ENCODE results near the gene UBE2U. TPM values are rescaled to one million over a fixed set of nuclear protein-coding genes. Genes with fewer than 3 reads are reported as not detected.
"Not testable (repeated sequence)": the region's sequence is repeated elsewhere in the genome, so short reads cannot be mapped to it uniquely, and the experiment has no call there.

The UBE2U gene
- total RNA-seq, 1 donor from 2014 or later: not detected

- DNase-seq: no peak
These were observed 36.8 kb downstream of the UBE2U start for GRCh38 chr1:64240206-64240605.

DNA sequence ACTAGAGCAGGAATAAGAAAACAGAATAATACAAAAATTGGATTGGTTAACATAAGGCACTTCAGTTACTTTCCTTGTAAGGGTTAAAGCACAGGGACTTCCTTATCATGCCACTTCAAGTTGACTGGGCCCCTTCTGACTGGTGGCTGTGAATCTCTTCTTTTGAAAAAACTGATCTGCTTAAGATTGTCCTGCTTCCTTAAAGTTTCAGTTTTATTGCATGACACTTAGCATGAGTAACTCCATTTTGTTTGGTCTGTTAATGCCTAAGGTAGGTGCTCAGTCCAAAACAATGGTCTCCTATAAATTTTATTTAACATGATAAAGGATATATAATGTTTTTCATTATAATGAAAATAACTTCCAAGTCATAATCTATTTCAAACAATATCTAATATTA is 37.6 kb downstream of the UBE2U start:
- DNase-seq: no peak

- peak; percentile 58 for DNase-seq
These were observed 39.7 kb downstream of the UBE2U start for GRCh38 chr1:64242895-64243756.

DNA sequence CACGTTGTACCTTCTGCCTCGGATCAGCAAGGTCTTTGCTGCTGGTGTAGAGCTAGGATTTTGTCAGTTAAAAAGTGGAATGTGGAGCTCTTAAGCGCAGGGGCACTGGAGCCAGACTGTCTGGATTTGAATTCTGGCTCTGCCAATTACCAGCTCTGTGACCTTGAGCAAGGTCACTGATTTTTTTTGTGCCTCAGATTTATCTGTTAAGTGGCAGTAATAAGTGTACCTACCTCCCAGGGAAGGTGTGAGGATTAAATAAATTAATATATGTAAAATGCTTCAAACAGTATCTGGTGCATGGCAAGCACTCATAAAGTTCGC is 40.3 kb downstream of the UBE2U start:
- DNase-seq: no peak

- no peak for DNase-seq
These were observed 42.1 kb downstream of the UBE2U start for GRCh38 chr1:64245495-64245894.

- peak; percentile 68 for DNase-seq
These were observed 43.0 kb downstream of the UBE2U start for GRCh38 chr1:64246294-64246917.

DNA sequence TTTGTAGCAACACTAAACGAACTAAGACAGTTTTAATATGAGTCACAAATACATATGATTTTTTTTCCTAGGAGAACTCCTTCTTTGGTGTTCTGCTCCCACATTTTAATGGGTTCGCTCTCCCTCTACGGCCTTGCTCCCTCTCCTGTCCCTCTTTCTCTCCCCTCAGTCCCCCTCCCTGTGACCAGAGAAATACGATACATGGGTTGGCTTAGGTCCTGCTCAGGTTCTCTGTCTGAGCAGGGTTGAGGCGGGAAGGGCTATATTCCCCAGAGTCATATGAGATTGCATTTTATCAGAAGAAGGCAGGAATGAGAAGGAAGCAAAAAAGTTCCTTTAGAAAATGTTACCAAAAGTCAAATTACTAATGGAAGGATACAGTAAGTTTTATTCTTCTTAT is 44.6 kb downstream of the UBE2U start:
- peak; percentile 19 for DNase-seq

DNA sequence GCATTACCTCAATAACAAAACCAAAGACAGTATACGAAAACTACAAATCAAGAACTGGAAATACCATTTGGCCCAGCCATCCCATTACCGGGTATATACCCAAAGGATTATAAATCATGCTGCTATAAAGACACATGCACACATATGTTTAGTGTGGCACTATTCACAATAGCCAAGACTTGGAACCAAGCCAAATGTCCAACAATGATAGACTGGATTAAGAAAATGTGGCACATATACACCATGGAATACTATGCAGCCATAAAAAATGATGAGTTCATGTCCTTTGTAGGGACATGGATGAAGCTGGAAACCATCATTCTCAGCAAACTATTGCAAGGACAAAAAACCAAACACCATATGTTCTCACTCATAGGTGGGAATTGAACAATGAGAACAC is 47.0 kb downstream of the UBE2U start:
- not testable (repeated sequence) for DNase-seq

DNA sequence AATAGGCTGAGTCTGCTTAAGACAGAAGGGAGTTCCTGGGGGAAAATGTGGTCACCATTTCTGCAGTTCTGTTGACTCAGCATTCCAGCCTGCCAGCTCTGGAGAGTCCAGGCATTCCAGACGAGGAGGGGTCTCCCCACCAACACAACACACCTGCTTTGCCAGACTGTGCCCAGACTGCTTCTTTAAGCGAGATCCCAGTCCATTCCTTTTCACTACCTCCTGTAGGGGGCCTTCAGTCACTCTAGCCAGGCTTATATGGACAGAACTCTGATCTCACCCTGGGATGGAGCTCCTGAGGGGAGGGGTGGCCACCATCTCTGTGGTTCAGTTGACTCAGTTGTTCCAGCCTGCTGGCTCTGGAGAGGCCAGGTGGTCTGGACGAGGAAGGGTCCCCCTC is 48.5 kb downstream of the UBE2U start:
- DNase-seq: no peak

- DNase-seq: not testable (repeated sequence)
These were observed 53.8 kb downstream of the UBE2U start for GRCh38 chr1:64257233-64257632.

- DNase-seq: not testable (repeated sequence)
These were observed 55.0 kb downstream of the UBE2U start for GRCh38 chr1:64258444-64258843.

GRCh38 chr1:64263335-64263734 is 59.9 kb downstream of the UBE2U start:
- no peak for DNase-seq

GRCh38 chr1:64263856-64264255 is 60.4 kb downstream of the UBE2U start:
- DNase-seq: no peak

- DNase-seq: no peak
These were observed 61.7 kb downstream of the UBE2U start for GRCh38 chr1:64265141-64265540.

DNA sequence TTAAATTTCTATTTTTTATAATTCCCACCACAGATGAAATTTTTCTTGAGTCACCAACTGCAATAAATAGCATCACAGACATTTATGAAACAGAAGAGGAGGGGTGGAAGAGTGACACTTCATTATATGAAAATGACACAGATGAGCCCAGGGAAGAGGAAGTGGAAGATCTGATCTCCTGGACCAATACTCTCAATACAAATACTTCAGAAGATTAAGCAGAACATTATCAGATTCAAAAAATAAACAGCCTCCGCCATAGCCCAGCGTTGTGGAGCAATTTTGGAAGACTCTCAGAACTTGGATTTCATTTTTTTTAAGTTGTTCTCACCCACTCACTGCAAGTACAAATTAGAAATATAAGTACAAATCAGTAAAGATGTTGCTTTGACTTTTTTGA is 63.6 kb downstream of the UBE2U start:
- no peak for DNase-seq

GRCh38 chr1:64268653-64269557 is 65.5 kb downstream of the UBE2U start:
- peak; percentile 94 for DNase-seq

DNA sequence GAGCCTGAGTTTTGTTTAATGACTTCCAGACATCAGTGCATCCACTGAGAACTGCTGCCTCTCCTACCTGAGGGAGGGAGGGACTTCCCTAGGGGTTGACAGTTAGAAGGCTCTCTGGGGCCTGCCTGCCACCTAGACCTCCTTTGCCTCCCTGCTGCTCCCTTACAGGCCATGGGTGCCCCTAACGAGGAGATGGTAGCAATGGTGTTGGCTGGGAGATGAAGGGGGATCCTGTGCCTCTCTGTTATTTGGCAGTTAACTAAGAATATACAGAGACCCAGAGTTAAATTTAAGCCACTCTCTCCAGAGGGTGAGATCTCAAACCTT is 66.1 kb downstream of the UBE2U start:
- DNase-seq: no peak

GRCh38 chr1:64280001-64280400 is 76.6 kb downstream of the UBE2U start:
- DNase-seq: no peak

DNA sequence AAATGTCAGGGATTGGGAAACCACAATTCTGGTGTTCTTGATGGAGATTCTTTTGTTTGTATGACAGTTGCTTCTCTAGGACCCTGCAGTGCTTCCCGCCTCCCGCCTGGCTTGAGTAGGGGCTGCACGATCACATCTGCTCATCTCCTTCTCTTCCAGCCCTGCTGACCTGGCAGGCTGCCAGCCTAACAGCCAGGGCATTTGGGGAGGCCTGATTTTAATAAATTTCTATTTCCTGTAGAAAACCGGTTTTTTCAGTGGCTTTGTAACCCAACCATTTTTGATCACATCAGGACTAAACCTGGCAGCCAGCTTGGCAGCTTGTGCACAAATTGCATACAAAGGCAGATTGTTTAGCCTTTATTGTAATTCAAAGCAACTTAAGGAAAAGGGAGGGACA is 78.9 kb downstream of the UBE2U start:
- peak; percentile 80 for DNase-seq

DNA sequence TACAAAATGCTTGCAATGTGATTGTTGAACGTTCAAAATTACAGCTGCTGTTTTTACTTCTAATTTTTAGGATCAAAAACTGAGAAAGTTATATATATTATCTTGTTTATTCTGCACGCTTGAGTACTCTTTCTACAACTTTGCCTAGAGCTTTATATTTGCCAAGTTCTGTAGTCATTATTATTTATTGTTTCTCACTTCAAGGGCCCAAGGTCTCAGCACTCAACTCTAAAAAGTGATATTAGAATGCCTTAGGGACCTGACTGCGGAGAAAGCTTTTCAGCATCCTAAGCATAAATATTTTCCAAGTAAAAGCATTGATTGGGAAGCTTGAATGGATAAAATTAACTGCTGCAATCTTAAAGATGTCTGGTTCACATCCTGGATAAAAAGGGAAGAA is 83.6 kb downstream of the UBE2U start:
- DNase-seq: no peak

DNA sequence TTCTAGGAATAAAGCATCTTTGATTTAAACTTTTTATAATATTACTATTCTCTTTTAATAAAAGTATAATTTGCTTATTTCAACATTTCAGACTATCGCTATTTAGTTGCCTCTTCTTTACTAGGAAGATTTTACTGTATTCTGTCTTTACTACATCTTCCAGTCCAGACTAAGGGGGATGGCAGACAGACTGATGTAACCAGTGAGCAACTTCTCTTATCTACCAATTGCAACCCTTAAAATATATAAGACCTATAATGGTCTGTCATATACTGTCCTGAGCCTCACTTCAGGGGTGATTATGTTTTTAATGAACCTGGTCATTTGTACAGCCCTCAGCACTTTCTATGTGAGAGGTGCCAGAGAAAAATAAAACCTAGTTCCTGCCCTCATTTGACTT is 87.0 kb downstream of the UBE2U start:
- DNase-seq: no peak

DNA sequence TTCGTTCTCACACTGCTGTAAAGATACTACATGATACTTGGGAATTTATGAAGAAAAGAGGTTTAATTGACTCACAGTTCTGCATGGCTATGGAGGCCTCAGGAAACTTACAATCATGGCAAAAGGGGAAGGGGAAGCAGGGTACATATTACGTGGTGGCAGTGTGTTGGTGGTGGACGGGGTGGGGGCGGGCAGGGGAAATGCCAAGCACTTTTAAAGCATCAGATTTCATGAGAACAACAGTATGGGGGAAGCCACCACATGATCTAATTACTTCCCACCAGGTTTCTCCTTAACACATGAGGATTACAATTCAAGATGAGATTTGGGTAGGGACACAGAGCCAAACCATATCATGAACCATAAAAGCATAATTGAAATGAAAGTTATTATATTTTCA is 88.5 kb downstream of the UBE2U start:
- no peak for DNase-seq

DNA sequence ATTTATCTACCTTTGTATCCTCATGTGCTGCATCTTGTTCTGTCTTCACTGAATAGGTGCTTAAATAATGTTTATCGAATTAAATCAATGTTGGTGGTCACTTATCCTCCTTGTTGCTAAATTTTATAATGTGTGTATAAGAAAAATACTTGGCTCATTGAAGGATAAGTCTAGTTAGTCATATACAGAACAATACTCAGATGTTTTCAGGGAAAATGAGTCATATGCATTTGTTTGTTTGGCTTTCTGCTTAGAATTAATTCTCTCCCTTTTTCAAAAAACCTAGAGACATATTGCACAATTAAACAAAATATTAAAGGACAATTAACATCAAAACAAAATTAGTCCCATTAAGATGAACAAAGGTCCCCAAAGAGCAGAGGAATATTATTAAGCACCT is 89.0 kb downstream of the UBE2U start:
- no peak for DNase-seq
